ENCODE data around the gene CNTD1. TPM values are rescaled to one million over a fixed set of nuclear protein-coding genes. Genes with fewer than 3 reads are reported as not detected.
A peak's percentile ranks its signal among the peaks of the same experiment; 100 is the strongest.

The CNTD1 gene
- total RNA-seq, 3 donors from 2014 or later (not counting 1 experiment from before 2014, with no cell fraction given), result not detected

DNA sequence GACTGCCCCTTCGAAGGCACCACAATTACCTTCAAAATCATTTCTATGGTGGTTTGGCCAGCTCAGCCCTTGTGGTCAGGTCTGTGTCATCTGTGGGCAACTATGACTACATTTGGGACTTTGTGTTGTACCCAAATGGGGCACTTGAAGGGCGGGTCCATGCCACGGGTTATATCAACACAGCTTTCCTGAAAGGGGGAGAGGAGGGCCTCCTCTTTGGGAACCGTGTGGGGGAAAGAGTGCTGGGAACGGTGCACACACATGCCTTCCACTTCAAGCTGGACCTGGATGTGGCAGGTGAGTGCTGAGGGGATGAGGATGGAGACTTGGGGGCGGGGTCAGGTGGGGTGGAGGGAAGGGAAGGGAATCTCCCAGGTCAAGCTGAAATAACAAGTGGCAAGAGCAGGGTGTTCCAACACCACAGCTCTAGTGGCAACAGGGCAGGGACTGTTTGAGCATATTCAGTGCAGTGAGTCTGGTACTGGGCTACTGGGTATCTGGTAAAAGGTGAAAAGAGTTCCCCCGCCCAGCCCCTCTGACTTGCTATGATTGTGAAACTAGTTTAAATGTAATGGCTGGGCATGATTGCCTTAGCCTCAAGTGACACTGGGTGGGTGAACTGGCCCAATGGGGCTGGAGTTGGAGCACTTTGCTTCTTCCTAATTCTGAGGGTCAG, 47.4 kb downstream of the CNTD1 start:
- Histone ChIP-seq H3K27ac (ENCODE audit: low read length) (no peak overlapping the region), H3K4me1 (ENCODE audit: control insufficient read depth, insufficient read depth, low read length) (peaks cover 9% of the 10 kb centered on the region), H3K4me3 (ENCODE audit: low read length) (no peak overlapping the region), H3K9me3 (ENCODE audit: control insufficient read depth, insufficient read depth, low read length) (no peaks in the 10 kb centered on the region), H3K36me3 (ENCODE audit: control insufficient read depth, insufficient read depth, low read length) (peaks cover 38% of the 10 kb centered on the region), H3K27me3 (ENCODE audit: control insufficient read depth, insufficient read depth, low read length) (no peaks in the 10 kb centered on the region)
- Mint-ChIP-seq H3K4me3 (no peak overlapping the region), H3K36me3 (no peaks in the 10 kb centered on the region), H3K27ac (peak overlapping the region; percentile 53 to 88), H3K27me3 (ENCODE audit: low read depth in 2 of 2) (no peaks in the 10 kb centered on the region), H3K9me3 (no peaks in the 10 kb centered on the region), H3K4me1 (peaks cover 0 to 11% of the 10 kb centered on the region in 2 donors)
- WGBS (ENCODE audit: insufficient coverage), result 54% methylated on average over 6 of the region's 7 CpGs
- TF ChIP-seq, protein P1, sequence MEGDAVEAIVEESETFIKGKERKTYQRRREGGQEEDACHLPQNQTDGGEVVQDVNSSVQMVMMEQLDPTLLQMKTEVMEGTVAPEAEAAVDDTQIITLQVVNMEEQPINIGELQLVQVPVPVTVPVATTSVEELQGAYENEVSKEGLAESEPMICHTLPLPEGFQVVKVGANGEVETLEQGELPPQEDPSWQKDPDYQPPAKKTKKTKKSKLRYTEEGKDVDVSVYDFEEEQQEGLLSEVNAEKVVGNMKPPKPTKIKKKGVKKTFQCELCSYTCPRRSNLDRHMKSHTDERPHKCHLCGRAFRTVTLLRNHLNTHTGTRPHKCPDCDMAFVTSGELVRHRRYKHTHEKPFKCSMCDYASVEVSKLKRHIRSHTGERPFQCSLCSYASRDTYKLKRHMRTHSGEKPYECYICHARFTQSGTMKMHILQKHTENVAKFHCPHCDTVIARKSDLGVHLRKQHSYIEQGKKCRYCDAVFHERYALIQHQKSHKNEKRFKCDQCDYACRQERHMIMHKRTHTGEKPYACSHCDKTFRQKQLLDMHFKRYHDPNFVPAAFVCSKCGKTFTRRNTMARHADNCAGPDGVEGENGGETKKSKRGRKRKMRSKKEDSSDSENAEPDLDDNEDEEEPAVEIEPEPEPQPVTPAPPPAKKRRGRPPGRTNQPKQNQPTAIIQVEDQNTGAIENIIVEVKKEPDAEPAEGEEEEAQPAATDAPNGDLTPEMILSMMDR (IDR thresholded peaks at IDR 0.05), result no peak
- DNase-seq (no peak), ATAC-seq (peak; percentile 30 to 55 (median 49))
- intact Hi-C loops (cut with micrococcal nuclease), result no loop called here

DNA sequence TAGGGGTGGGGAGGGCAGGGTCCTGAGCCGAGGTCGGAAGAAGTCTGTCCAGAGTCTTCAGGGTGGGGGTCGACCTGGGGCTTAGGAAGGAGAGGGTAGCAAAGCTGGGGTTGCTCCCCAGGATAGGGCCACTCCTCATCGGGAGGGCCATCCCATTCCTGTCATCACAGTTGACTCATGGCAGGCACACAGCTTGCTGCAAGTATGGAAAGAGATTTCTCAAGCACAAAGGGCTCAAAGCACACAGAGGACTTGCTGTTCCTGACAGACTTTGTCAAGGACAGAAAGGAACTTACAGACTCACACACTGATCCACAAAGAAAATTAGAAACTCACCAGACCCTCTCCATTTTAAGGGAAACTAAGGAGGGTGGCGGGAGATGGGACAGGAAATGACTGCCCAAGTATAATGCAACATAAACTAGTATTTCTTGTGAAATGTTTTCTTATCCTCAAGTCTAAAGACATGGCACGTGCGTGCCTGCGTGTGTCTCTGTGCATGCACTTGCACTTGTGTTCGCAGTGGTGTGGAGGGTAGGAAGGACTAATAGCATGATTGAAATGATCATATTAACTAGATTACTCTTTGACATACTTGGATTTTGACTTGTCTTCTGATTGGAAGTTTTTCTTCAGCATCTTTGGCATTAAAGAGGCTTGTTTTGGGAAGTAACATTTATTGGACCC, 48.1 kb downstream of the CNTD1 start:
- intact Hi-C loops (cut with micrococcal nuclease), result no loop called here

GRCh38 chr17:42848093-42848492, 49.4 kb downstream of the CNTD1 start:
- H3K27ac Mint-ChIP-seq, result no peak overlapping the region
- WGBS (ENCODE audit: insufficient coverage), result 100% methylated on average over 3 of the region's 3 CpGs
- Histone ChIP-seq H3K4me1 (ENCODE audit: control insufficient read depth, insufficient read depth, low read length) (peaks cover 9% of the 10 kb centered on the region), H3K4me3 (ENCODE audit: low read length) (no peak overlapping the region), H3K27me3 (ENCODE audit: control insufficient read depth, insufficient read depth, low read length) (no peaks in the 10 kb centered on the region), H3K9me3 (ENCODE audit: control insufficient read depth, insufficient read depth, low read length) (no peaks in the 10 kb centered on the region), H3K36me3 (ENCODE audit: control insufficient read depth, insufficient read depth, low read length) (peaks cover 18% of the 10 kb centered on the region), H3K27ac (ENCODE audit: low read length) (no peak overlapping the region)
- intact Hi-C loops (cut with micrococcal nuclease), result no loop called here
- DNase-seq (no peak), ATAC-seq (no peak)
- peaks cover 0 to 11% of the 10 kb centered on the region in 2 donors for H3K4me1 Mint-ChIP-seq
- H3K27me3 Mint-ChIP-seq (ENCODE audit: low read depth in 2 of 2), result no peaks in the 10 kb centered on the region
- TF ChIP-seq, protein P1 (IDR thresholded peaks at IDR 0.05), result no peak
- no peaks in the 10 kb centered on the region for H3K9me3 Mint-ChIP-seq
- no peak overlapping the region for H3K4me3 Mint-ChIP-seq
- no peaks in the 10 kb centered on the region for H3K36me3 Mint-ChIP-seq

More for the DNA sequence above, 48.1 kb downstream of the CNTD1 start:
- Mint-ChIP-seq H3K9me3 (no peaks in the 10 kb centered on the region), H3K4me1 (peaks cover 0 to 11% of the 10 kb centered on the region in 2 donors), H3K27me3 (ENCODE audit: low read depth in 2 of 2) (no peaks in the 10 kb centered on the region), H3K27ac (peak overlapping the region in 1 of 2 donors; percentile 88), H3K36me3 (no peaks in the 10 kb centered on the region), H3K4me3 (no peak overlapping the region)
- Histone ChIP-seq H3K4me1 (ENCODE audit: control insufficient read depth, insufficient read depth, low read length) (peaks cover 9% of the 10 kb centered on the region), H3K27ac (ENCODE audit: low read length) (no peak overlapping the region), H3K27me3 (ENCODE audit: control insufficient read depth, insufficient read depth, low read length) (no peaks in the 10 kb centered on the region), H3K9me3 (ENCODE audit: control insufficient read depth, insufficient read depth, low read length) (no peaks in the 10 kb centered on the region), H3K4me3 (ENCODE audit: low read length) (no peak overlapping the region), H3K36me3 (ENCODE audit: control insufficient read depth, insufficient read depth, low read length) (peaks cover 32% of the 10 kb centered on the region)
- ATAC-seq (peak in 1 of 3 donors; percentile 11), DNase-seq (no peak)
- WGBS (ENCODE audit: insufficient coverage), result 94% methylated on average over 8 of the region's 9 CpGs
- TF ChIP-seq, protein P1 (IDR thresholded peaks at IDR 0.05), result no peak
